Lung (tissue), 12 donors: Measurements from ENCODE around the gene TAF4. TPM values are rescaled to one million over a fixed set of nuclear protein-coding genes. Genes with fewer than 3 reads are reported as not detected.
A peak's percentile ranks its signal among the peaks of the same experiment; 100 is the strongest.

ENCODE experiments used
- ATAC-seq: fragments of 200-7000 bp; cut with Tn5 transposase; one replicate; pipeline ENCODE4 v1.9.1; 2020; ENCODE audit warnings: moderate number of reproducible peaks; ENCODE audit not compliant: insufficient read depth, low FRiP score
- DNase-seq, 3 donors: peaks; one replicate each; pipeline ENCODE4 v3.0.0-alpha.2; 2013 to 2017
- H3K27ac ChIP-seq, 2 donors: one replicate each; pipeline ENCODE4 v1.5.1; 2013; ENCODE audit warnings: mild to moderate bottlenecking in 2 of 2, moderate library complexity in 2 of 2, control low read depth in 1 of 2, inconsistent platforms in 1 of 2, low read depth in 1 of 2, low read length in 1 of 2
- H3K27me3 ChIP-seq, 3 donors: one replicate each; pipeline ENCODE4 v1.5.1; 2013; ENCODE audit warnings: low read length in 2 of 3; ENCODE audit not compliant: control insufficient read depth in 3 of 3, insufficient read depth in 3 of 3
- H3K36me3 ChIP-seq, 4 donors: one replicate each; pipeline ENCODE4 v1.5.1; 2013; ENCODE audit warnings: low read length in 4 of 4, mild to moderate bottlenecking in 1 of 4, moderate library complexity in 1 of 4; ENCODE audit not compliant: control insufficient read depth in 4 of 4, insufficient read depth in 4 of 4
- H3K4me1 ChIP-seq, 5 donors: one replicate each; pipeline ENCODE4 v1.5.1; 2013; ENCODE audit warnings: low read length in 5 of 5, mild to moderate bottlenecking in 2 of 5, moderate library complexity in 1 of 5; ENCODE audit not compliant: control insufficient read depth in 5 of 5, insufficient read depth in 5 of 5
- H3K4me3 ChIP-seq: one replicate; pipeline ENCODE4 v1.5.1; 2013; ENCODE audit warnings: mild to moderate bottlenecking, control low read depth, moderate library complexity
- H3K9ac ChIP-seq, 2 donors: one replicate each; pipeline ENCODE4 v1.5.1; 2013; ENCODE audit warnings: low read length in 2 of 2, control low read depth in 1 of 2; ENCODE audit not compliant: insufficient read depth in 1 of 2
- H3K9me3 ChIP-seq, 4 donors: one replicate each; pipeline ENCODE4 v1.5.1; 2013; ENCODE audit warnings: low read length in 3 of 4, mild to moderate bottlenecking in 1 of 4, moderate library complexity in 1 of 4; ENCODE audit not compliant: control insufficient read depth in 4 of 4, insufficient read depth in 3 of 4
- CTCF ChIP-seq: IDR thresholded peaks from 2 replicates; pipeline ENCODE4 v1.5.1; 2012; ENCODE audit warnings: mild to moderate bottlenecking; ENCODE audit errors: control extremely low read depth, extremely low read depth
- WGBS, 2 donors: extraction: QIAGEN DNeasy Blood & Tissue Kit; methylation state at CpG; one replicate each; pipeline ENCODE4 v1.1.7; 2013; 5-methylcytosine and 5-hydroxymethylcytosine counted together
- polyA plus RNA-seq, 2 donors: library from polyadenylated mRNA; stranded (reverse); fragments of 200-250 nt; gene quantifications; one replicate each; pipeline ENCODE4 v1.2.1, GENCODE V29; 2013
- total RNA-seq, 2 donors: library from RNA; depleted of rRNA in 1 of 2; stranded (reverse); fragments of >200 nt in 1 of 2; gene quantifications; one replicate each; pipeline ENCODE4 v1.2.1, GENCODE V29; 2014 to 2021
- donor health status: control.
- donor health status: control.
- donor health status: Bipolar disorder and iron deficiency.
- donor health status: healthy.
- donor health status: DM: yes; HTN: yes; CAD: no.

TAF4 gene
- total and polyA plus RNA-seq, 4 donors: 5.4 to 20.3 (median 10.9) TPM

DNA sequence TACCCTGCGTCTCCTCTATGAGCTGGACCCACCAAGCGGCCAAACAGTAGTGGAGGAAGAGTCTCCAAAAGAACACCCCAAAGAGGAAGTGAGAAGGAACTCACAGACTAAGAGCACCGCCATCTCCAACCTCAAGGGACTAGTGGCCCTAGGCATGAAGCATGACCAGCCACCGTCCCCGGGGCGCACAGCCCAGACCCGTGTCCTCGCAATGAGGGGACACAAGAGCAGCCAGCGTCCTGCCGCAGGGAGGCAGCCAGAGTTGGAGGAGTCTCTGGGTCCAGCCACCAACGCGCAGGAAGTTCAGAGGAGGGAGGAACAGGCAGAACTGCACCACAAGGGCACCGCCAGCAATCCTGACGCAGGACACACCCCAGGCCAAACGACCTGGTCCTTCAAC is 72.6 kb downstream of the TAF4 start:
- peaks cover 0 to 14% (median 4%) of the 10 kb centered on the region in 4 donors for H3K9me3 ChIP-seq
- H3K27me3 ChIP-seq: no peaks in the 10 kb centered on the region
- DNase-seq (no peak), ATAC-seq (no peak)
- H3K27ac ChIP-seq: no peak overlapping the region
- no peak for TF ChIP-seq CTCF
- peaks cover 27 to 48% (median 39%) of the 10 kb centered on the region in 4 donors for H3K36me3 ChIP-seq
- WGBS, 2 donors: 97 to 99% methylated on average over 15 of the region's 15 CpGs
- H3K9ac ChIP-seq: no peak overlapping the region
- H3K4me3 ChIP-seq: no peak overlapping the region
- no peaks in the 10 kb centered on the region for H3K4me1 ChIP-seq

DNA sequence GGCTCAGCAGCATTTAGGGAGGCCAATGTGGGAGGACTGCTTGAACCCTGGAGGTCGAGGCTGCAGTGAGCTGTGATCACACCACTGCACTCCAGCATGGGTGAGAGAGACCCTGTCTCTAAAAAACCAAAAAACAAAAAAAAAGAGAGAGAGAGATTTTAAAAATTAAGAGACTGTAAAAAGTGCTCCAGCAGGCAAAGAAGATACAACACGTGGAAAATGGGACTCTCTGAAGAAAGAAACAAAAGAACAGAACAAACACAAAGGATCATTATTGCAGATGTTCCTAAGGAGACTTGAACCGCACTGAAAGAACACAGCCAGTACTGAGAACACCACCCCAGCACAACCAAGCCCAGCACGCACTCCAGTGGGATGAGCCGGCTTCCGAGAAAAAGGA is 74.2 kb downstream of the TAF4 start:
- peak in 1 of 3 donors; percentile 12 for DNase-seq
- H3K4me1 ChIP-seq: peaks cover 0 to 3% (median 0%) of the 10 kb centered on the region in 5 donors
- peaks cover 0 to 14% (median 5%) of the 10 kb centered on the region in 4 donors for H3K9me3 ChIP-seq
- TF ChIP-seq CTCF: no peak
- 97 to 99% methylated on average over 6 of the region's 6 CpGs for WGBS, 2 donors
- H3K4me3 ChIP-seq: no peak overlapping the region
- ATAC-seq: no peak
- H3K27ac ChIP-seq: no peak overlapping the region
- H3K27me3 ChIP-seq: no peaks in the 10 kb centered on the region
- peaks cover 20 to 51% (median 42%) of the 10 kb centered on the region in 4 donors for H3K36me3 ChIP-seq
- no peak overlapping the region for H3K9ac ChIP-seq

GRCh38 chr20:61990484-61990883 is 75.2 kb downstream of the TAF4 start:
- H3K4me3 ChIP-seq: no peak overlapping the region
- H3K27me3 ChIP-seq: no peaks in the 10 kb centered on the region
- no peak for DNase-seq
- no peak for ATAC-seq
- H3K4me1 ChIP-seq: peaks cover 0 to 3% (median 0%) of the 10 kb centered on the region in 5 donors
- no peak for TF ChIP-seq CTCF
- H3K9me3 ChIP-seq: peaks cover 0 to 14% (median 6%) of the 10 kb centered on the region in 4 donors
- H3K9ac ChIP-seq: no peak overlapping the region
- WGBS, 2 donors: 91 to 95% methylated on average over 11 of the region's 11 CpGs
- H3K36me3 ChIP-seq: peaks cover 16 to 52% (median 42%) of the 10 kb centered on the region in 4 donors
- H3K27ac ChIP-seq: no peak overlapping the region

DNA sequence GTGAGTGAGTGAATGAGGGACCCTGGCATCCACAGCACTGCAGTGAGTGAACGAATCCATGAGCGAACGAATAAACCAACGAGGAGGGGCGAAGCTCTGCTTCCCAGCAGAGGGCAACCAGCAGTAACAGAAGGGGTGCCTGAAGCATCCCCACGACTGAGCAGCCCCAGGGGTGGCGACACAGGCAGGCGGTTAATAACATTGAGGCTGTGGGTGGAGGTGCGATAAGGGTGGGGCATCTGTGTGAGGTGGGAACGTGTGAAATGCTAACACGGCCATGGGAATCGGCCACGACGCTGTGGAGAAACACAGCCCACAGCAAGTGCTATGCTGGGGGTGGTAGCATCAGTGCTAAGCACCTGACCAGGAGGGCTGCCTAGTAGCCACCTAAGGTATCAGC is 75.9 kb downstream of the TAF4 start:
- no peak overlapping the region for H3K9ac ChIP-seq
- H3K36me3 ChIP-seq: peaks cover 16 to 50% (median 39%) of the 10 kb centered on the region in 4 donors
- WGBS, 2 donors: 86 to 92% methylated on average over 14 of the region's 14 CpGs
- H3K4me3 ChIP-seq: no peak overlapping the region
- ATAC-seq (no peak), DNase-seq (no peak)
- no peak overlapping the region for H3K27ac ChIP-seq
- H3K9me3 ChIP-seq: peaks cover 0 to 14% (median 6%) of the 10 kb centered on the region in 4 donors
- no peaks in the 10 kb centered on the region for H3K27me3 ChIP-seq
- H3K4me1 ChIP-seq: peaks cover 0 to 3% (median 0%) of the 10 kb centered on the region in 5 donors
- TF ChIP-seq CTCF: no peak
